ENCODE data around the gene CDCP2.

The CDCP2 gene

GRCh38 chr1:54084794-54085193 lies 68.0 kb downstream of the CDCP2 start:
- no peak for DNase-seq
